Measurements from ENCODE around the gene STARD8.

STARD8 gene

DNA sequence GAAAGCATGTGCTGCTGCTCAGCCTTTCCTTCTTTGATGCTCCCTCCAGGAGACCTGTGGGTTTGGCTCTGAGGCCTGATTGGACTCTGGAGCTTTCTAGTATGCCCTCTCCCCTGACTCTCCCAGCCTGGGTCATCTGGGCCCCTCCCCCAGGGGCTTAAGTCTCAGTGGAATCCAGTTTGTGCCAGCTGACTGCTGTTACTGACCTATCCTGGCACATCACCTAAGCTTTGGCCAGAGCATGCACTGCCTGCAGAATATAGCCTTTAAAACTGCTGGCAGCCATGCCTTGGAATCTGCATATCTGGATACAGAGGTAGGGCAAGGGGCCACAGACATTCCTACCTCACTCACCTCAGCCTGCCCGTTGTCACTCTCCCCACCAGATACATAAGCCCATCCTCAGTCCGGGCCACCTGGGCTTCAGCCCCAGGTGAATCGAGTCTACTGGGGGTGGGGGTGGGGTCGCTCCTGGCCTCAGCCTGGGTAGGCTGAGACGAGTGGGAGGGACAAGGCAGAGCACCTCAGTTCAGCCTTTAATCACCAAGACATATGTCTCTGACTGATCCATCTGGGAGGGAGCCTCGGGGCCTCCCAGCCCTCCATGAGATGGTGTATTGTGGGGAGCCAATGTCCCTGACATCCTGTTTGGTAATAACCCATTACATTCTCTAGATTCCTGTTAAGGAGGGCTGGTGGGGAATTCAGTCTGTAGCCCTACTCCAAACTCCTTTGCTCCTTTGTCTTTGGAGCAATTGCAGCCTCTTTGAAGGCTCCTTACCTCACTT, 61.2 kb downstream of the STARD8 start:
- TF ChIP-seq, protein P1, sequence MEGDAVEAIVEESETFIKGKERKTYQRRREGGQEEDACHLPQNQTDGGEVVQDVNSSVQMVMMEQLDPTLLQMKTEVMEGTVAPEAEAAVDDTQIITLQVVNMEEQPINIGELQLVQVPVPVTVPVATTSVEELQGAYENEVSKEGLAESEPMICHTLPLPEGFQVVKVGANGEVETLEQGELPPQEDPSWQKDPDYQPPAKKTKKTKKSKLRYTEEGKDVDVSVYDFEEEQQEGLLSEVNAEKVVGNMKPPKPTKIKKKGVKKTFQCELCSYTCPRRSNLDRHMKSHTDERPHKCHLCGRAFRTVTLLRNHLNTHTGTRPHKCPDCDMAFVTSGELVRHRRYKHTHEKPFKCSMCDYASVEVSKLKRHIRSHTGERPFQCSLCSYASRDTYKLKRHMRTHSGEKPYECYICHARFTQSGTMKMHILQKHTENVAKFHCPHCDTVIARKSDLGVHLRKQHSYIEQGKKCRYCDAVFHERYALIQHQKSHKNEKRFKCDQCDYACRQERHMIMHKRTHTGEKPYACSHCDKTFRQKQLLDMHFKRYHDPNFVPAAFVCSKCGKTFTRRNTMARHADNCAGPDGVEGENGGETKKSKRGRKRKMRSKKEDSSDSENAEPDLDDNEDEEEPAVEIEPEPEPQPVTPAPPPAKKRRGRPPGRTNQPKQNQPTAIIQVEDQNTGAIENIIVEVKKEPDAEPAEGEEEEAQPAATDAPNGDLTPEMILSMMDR (IDR thresholded peaks at IDR 0.05; ENCODE audit: borderline replicate concordance, insufficient read depth, low read depth, low read length): no peak
- no peak overlapping the region for H3K4me3 ChIP-seq (ENCODE audit: low read depth, low read length)

DNA sequence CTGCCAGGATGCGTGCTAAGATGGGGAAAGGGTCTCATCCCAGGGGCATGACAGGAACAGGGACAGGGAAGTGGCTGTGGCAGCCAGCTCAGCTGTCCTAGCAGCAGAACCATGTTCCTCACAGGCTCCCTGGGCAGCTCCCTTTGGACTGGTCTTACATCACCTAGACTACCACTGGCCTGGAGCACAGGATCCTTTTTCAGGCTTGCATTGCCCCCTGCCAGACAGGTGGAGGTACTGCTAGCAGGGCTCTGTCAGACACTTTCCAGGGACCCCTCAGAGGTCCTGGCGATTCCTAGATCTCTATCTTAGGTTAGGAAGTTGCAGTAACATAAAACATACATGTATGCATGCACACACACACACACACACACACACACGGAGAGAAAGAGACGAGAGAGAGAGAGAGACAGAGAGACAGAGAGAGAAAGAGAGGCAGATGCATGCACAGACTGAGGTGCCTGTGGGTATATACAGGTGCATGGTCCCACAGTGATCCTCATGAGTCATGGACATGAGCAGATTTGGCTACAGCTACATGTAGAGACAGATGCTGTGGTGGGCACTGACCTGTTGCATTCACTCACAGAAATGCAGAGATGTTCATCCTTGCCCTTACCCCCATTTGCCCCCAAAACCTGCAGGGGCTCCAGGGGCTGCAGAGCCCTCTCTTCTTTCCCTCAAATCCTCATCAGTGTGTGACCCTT, 63.6 kb downstream of the STARD8 start:
- no peak overlapping the region for H3K4me3 ChIP-seq (ENCODE audit: low read depth, low read length)
- TF ChIP-seq, protein P1 (IDR thresholded peaks at IDR 0.05; ENCODE audit: borderline replicate concordance, insufficient read depth, low read depth, low read length): peak; percentile 59

DNA sequence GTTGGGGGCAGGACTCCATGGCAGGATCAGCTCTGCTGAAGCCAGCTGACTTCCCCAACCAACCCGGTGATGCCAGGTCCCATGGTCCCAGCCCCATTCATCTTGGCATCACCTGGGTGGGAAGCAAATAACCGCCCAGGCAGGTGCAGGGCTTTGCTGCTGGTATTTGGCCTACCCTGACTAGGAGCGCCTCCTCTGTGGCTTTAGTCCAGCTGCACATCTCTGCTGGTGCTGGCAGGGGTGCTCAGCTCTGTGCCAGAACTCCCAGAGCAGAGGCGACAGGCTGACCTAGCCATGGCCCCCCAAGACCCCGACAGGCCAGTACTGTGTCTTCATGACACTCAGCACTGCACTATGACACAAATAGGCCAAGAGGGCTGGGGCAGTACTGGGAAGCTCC, 64.4 kb downstream of the STARD8 start:
- no peak overlapping the region for H3K4me3 ChIP-seq (ENCODE audit: low read depth, low read length)
- TF ChIP-seq, protein P1 (IDR thresholded peaks at IDR 0.05; ENCODE audit: borderline replicate concordance, insufficient read depth, low read depth, low read length): no peak

DNA sequence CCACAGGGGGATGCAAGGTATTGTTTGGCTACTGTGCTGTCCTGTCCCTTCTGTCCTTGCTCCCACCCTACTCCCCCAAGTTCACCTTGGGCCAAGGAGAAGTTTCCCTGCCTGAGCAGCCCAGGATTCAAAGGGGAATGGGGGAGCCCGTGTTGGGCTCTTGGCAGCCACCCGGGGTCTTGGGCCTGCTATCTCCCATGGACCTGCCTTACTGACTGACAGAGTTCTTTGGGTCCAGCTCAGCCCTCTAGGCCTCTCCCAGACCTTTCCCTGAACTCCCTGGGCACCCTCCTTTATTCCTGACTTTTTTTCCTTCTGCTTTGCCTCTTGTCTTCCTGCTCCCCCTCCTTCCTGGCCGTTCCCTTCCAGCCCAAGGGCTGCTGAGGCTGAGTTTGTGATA, 67.4 kb downstream of the STARD8 start:
- TF ChIP-seq, protein P1 (IDR thresholded peaks at IDR 0.05; ENCODE audit: borderline replicate concordance, insufficient read depth, low read depth, low read length): no peak
- H3K4me3 ChIP-seq (ENCODE audit: low read depth, low read length): no peak overlapping the region

DNA sequence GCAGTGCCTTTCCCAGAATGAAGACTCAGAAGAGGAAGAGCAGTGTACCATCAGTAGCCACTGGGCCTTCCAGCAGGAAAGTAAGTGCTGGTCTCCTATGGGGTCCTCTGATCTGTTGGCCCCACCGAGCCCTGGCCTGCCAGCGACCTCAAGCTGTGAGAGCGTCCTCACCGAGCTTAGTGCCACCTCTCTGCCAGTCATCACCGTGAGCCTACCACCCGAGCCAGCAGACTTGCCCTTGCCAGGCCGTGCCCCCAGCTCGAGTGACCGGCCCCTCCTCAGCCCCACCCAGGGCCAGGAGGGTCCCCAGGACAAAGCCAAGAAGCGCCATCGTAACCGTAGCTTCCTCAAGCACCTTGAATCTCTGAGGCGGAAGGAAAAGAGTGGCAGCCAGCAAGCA, 69.7 kb downstream of the STARD8 start:
- H3K4me3 ChIP-seq (ENCODE audit: low read depth, low read length): no peak overlapping the region
- TF ChIP-seq, protein P1 (IDR thresholded peaks at IDR 0.05; ENCODE audit: borderline replicate concordance, insufficient read depth, low read depth, low read length): no peak

DNA sequence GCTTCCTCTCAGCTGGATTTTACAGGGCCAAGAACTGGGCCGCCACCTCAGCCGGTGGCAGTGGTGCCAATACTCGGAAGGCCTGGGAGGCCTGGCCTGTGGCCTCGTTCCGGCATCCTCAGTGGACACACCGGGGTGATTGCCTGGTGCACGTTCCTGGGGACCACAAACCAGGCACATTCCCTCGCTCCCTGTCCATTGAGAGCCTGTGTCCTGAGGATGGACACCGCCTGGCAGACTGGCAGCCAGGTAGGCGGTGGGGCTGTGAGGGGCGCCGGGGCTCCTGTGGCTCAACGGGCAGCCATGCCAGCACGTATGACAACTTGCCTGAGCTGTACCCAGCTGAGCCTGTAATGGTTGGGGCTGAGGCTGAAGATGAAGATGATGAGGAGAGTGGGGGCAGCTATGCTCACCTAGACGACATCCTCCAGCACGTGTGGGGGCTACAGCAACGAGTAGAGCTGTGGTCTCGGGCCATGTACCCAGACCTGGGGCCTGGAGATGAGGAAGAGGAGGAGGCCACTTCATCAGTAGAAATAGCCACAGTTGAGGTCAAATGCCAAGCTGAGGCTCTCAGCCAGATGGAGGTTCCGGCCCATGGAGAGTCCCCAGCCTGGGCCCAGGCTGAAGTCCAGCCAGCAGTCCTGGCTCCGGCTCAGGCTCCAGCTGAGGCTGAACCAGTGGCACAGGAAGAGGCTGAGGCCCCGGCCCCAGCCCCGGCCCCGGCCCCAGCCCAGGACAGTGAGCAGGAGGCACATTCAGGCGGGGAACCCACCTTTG, 70.4 kb downstream of the STARD8 start:
- no peak overlapping the region for H3K4me3 ChIP-seq (ENCODE audit: low read depth, low read length)
- TF ChIP-seq, protein P1 (IDR thresholded peaks at IDR 0.05; ENCODE audit: borderline replicate concordance, insufficient read depth, low read depth, low read length): no peak

Data from GM12875 (cell line).